Skin of body (tissue), 1 donor: ENCODE measurements around the gene AAR2. TPM values are rescaled to one million over a fixed set of nuclear protein-coding genes. Genes with fewer than 3 reads are reported as not detected.

ENCODE experiments used
- total RNA-seq: library from RNA; depleted of rRNA; stranded (reverse); fragments of >200 nt; gene quantifications from one replicate; pipeline ENCODE4 v1.2.3, GENCODE V29; 2014

Gene AAR2
- total RNA-seq, 1 donor from 2014 or later, result 23.4 TPM

Other genes starting within 250 kb of the AAR2 start
- 18.1 TPM for gene EPB41L1, start 81.7 kb upstream of the AAR2 start, total RNA-seq
- 22.3 TPM for gene DLGAP4, start 69.9 kb downstream of the AAR2 start, total RNA-seq